Activated T-helper 1 cell treated with anti-CD3 and anti-CD28 coated beads, Interleukin-12 subunit alpha, Interleukin-12 subunit beta, Interleukin-2, Interleukin-4 antibody, amounts not matched to agents 30 ng/mL and 10 ng/mL and 1 ng/mL, durations not matched to agents 14 hours and 24 hours and 36 hours (primary cell): Measurements from ENCODE around the gene PAX8. TPM values are rescaled to one million over a fixed set of nuclear protein-coding genes. Genes with fewer than 3 reads are reported as not detected.

ENCODE experiments used
- DNase-seq: peaks from one replicate; pipeline ENCODE4 v3.0.0; 2021; ENCODE audit warnings: low spot score
- H3K27ac Mint-ChIP-seq: one replicate; pipeline ENCODE4 v1.8.0; 2021; ENCODE audit warnings: mild to moderate bottlenecking, mixed read lengths
- H3K27me3 Mint-ChIP-seq: one replicate; pipeline ENCODE4 v1.8.0; 2022; ENCODE audit warnings: mild to moderate bottlenecking, moderate library complexity, mixed read lengths; ENCODE audit not compliant: insufficient read depth
- H3K36me3 Mint-ChIP-seq: one replicate; pipeline ENCODE4 v1.8.0; 2021; ENCODE audit warnings: low read depth, mixed read lengths
- H3K4me1 Mint-ChIP-seq: one replicate; pipeline ENCODE4 v1.8.0; 2021; ENCODE audit warnings: low read depth, mixed read lengths
- H3K4me3 Mint-ChIP-seq: one replicate; pipeline ENCODE4 v1.8.0; 2021; ENCODE audit warnings: mild to moderate bottlenecking, moderate library complexity, mixed read lengths
- H3K9me3 Mint-ChIP-seq: one replicate; pipeline ENCODE4 v1.8.0; 2021; ENCODE audit warnings: mixed read lengths
- intact Hi-C: fragments of 100-400 bp; cut with micrococcal nuclease; formaldehyde crosslinking; loops from one replicate; pipeline ENCODE4 v1.15.1; 2024
- total RNA-seq: library from RNA; stranded (reverse); gene quantifications from 2 replicates; pipeline ENCODE4 v1.2.3, GENCODE V29; 2022

Gene PAX8
- total RNA-seq, 1 donor from 2014 or later: 0.70 TPM

DNA sequence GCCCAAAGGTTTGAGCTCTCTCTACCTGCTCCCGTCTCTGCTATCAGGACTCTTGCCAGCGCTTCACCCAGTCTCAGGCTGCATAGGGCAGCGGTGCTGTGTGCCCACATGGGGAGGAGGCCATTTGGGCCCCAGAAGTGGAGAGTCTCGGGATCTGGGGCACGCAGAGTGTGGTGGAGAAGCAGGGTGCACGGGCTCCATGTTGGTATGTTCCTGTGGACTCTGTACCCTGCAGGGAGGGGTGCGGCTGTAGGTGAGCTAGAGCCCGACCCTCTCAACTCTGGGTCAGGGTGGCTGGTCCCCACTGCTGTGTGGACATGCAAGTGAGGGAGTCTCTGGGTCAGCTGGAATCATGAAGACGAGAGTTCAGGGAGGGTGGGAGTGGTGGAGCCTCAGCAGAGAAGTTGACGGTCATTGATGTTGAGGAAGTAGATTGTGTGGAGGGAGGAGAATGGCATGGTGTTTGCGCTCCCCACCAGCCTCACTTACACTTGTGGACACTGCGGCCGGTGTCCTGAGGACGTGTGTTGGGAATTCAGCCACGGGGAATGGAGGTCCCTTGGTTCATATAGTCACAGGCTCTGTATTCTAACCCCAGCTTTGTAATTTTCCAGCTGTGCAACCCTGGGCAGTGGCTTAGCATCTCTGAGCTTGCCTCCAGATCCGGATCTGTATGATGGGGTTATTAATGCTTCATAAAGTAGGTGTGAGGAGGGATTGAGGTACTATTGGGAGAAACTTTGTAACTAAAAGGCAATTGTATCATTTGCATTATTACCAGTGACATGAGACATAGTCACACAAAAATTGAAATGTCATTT lies 105.8 kb downstream of the PAX8 start:
- H3K27me3 Mint-ChIP-seq: peaks cover 3% of the 10 kb centered on the region
- no peak for DNase-seq
- intact Hi-C loops: loop anchor here (1.0 to 10.0 kb wide), 6 partner anchors 16 to 898 kb away; partner anchors contain the start of genes CKAP2L, SLC20A1 and ZC3H6
- H3K36me3 Mint-ChIP-seq: peaks cover 44% of the 10 kb centered on the region
- peak overlapping the region; percentile 89 for H3K4me3 Mint-ChIP-seq
- peaks cover 10% of the 10 kb centered on the region for H3K9me3 Mint-ChIP-seq
- peak overlapping the region; percentile 93 for H3K27ac Mint-ChIP-seq
- peaks cover 72% of the 10 kb centered on the region for H3K4me1 Mint-ChIP-seq

DNA sequence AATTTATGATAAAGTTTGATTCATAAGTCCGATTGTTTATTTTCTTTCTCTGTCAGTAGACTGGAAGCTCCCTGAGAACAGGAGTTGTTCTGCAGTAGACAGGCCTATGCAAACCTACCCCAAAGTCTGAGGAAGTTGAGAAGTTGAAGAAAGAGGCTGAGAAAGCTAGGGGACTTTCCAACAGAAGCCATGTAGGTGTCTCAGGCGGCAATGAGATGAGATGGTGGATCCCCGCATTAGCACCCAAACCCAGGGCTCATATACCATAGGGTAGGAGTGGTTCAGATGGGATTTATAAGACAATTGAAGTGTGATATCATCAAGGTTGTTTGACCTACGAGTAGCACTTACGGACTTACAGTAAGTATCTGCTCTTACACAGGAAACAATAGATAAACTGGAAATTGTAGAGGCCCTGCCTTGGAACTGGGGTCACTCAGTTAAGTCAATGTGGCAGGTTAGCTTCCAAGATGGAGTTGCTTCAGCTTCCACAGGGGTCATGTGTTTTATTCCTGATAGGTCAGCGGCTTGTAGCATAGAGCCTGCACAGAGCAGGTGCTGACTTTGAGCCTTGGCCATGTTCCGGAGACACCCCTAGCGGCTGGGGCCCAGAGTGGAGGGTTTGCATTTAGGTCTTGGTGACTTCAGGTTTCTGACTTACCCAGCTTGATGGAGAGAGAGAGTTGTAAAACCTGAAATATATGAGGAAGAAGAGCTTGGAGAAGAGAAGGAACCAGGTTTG lies 107.2 kb downstream of the PAX8 start:
- Mint-ChIP-seq H3K4me1 (peaks cover 73% of the 10 kb centered on the region), H3K27me3 (peaks cover 3% of the 10 kb centered on the region), H3K27ac (peak overlapping the region; percentile 66), H3K36me3 (peaks cover 34% of the 10 kb centered on the region), H3K4me3 (peak overlapping the region; percentile 16), H3K9me3 (peaks cover 10% of the 10 kb centered on the region)
- intact Hi-C loops: loop anchor here (2.0 to 10.0 kb wide), 3 partner anchors 67 to 897 kb away; partner anchors contain the start of genes SLC20A1 and ZC3H6
- DNase-seq: no peak

DNA sequence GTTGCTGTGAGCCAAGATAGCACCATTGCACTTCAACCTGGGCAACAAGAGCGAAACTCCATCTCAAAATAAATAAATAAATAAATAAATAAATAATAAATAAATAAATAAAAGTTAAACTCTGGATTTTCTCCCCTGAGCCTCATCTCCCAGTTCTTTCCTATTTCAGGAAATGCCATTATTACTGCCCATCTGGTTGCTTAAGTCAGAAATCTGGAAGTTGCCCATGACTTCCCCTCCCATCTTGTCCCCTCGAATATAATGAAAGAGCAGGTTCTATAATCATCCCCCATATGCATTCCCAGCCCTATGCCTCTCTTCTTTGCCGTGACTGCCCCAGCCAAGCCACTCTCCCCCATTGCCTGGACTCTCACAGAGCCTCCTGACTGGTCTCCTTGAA lies 109.1 kb downstream of the PAX8 start:
- DNase-seq: no peak
- peak overlapping the region; percentile 62 for H3K27ac Mint-ChIP-seq
- peaks cover 24% of the 10 kb centered on the region for H3K36me3 Mint-ChIP-seq
- H3K4me1 Mint-ChIP-seq: peaks cover 63% of the 10 kb centered on the region
- intact Hi-C loops: no loop called here
- H3K27me3 Mint-ChIP-seq: no peaks in the 10 kb centered on the region
- peaks cover 10% of the 10 kb centered on the region for H3K9me3 Mint-ChIP-seq
- peak overlapping the region; percentile 4 for H3K4me3 Mint-ChIP-seq

DNA sequence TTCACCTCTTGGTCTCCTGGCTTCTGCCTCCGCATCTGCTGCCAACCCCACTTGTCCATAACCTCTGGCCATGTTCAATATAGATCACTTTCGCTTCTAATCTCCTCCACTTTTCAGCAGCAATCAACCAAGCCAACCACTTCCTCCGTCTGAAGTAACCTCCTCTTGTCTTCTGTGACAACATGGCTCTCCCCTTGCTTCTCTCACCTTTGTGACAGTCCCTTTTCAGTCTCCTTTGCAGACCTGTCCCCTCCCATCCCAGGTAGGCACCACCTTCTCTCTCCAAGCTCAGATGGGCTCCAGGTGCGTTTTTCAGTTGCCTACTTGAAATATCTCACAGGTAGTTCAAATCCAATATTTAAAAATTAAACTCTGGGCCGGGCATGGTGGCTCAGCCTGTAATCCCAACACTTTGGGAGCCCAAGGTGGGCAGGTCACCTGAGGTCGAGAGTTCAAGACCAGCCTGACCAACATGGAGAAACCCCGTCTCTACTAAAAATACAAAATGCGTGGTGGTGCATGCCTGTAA lies 109.7 kb downstream of the PAX8 start:
- H3K9me3 Mint-ChIP-seq: peaks cover 10% of the 10 kb centered on the region
- peak overlapping the region; percentile 42 for H3K4me3 Mint-ChIP-seq
- peak; percentile 25 for DNase-seq
- H3K27me3 Mint-ChIP-seq: no peaks in the 10 kb centered on the region
- H3K36me3 Mint-ChIP-seq: peaks cover 21% of the 10 kb centered on the region
- intact Hi-C loops: no loop called here
- H3K4me1 Mint-ChIP-seq: peaks cover 63% of the 10 kb centered on the region
- H3K27ac Mint-ChIP-seq: peak overlapping the region; percentile 93

- Mint-ChIP-seq H3K4me3 (peak overlapping the region; percentile 42), H3K27ac (peak overlapping the region; percentile 93), H3K36me3 (peaks cover 18% of the 10 kb centered on the region), H3K9me3 (peaks cover 10% of the 10 kb centered on the region), H3K27me3 (no peaks in the 10 kb centered on the region), H3K4me1 (peaks cover 55% of the 10 kb centered on the region)
- no peak for DNase-seq
- intact Hi-C loops: no loop called here
These were observed 110.8 kb downstream of the PAX8 start for GRCh38 chr2:113167962-113168340.

- Mint-ChIP-seq H3K27me3 (no peaks in the 10 kb centered on the region), H3K27ac (peak overlapping the region; percentile 93), H3K36me3 (peaks cover 16% of the 10 kb centered on the region), H3K9me3 (peaks cover 10% of the 10 kb centered on the region), H3K4me3 (peak overlapping the region; percentile 57), H3K4me1 (peaks cover 55% of the 10 kb centered on the region)
- DNase-seq: peak; percentile 23
- intact Hi-C loops: no loop called here
These were observed 111.4 kb downstream of the PAX8 start for GRCh38 chr2:113167115-113167932.

- Mint-ChIP-seq H3K4me1 (peaks cover 46% of the 10 kb centered on the region), H3K27ac (peak overlapping the region; percentile 31)
- DNase-seq: no peak
These were observed 112.5 kb downstream of the PAX8 start for GRCh38 chr2:113166187-113166645.

More at GRCh38 chr2:113166187-113166645, 112.5 kb downstream of the PAX8 start:
- H3K27me3 Mint-ChIP-seq: no peaks in the 10 kb centered on the region
- peaks cover 8% of the 10 kb centered on the region for H3K9me3 Mint-ChIP-seq
- no peak overlapping the region for H3K4me3 Mint-ChIP-seq
- peaks cover 11% of the 10 kb centered on the region for H3K36me3 Mint-ChIP-seq
- intact Hi-C loops: no loop called here

Other genes starting within 250 kb of the PAX8 start
- not detected in 2 replicates for gene IL36B, start 226.1 kb downstream of the PAX8 start, total RNA-seq
- not detected in 2 replicates for gene IL36RN, start 219.7 kb downstream of the PAX8 start, total RNA-seq
- not detected in 2 replicates for gene IL1F10, start 211.0 kb downstream of the PAX8 start, total RNA-seq
- gene IL1RN, start 151.3 kb downstream of the PAX8 start, total RNA-seq: 4.2 and 4.7 TPM in 2 replicates
- 249 and 257 TPM in 2 replicates for gene PSD4, start 105.0 kb downstream of the PAX8 start, total RNA-seq
- gene ZNG1B, start 158.8 kb upstream of the PAX8 start, total RNA-seq: 35.5 and 36.4 TPM in 2 replicates
- 0.32 and 0.39 TPM in 2 replicates for gene FOXD4L1, start 219.7 kb upstream of the PAX8 start, total RNA-seq